Measurements from ENCODE around the gene MCTP2.

The MCTP2 gene

DNA sequence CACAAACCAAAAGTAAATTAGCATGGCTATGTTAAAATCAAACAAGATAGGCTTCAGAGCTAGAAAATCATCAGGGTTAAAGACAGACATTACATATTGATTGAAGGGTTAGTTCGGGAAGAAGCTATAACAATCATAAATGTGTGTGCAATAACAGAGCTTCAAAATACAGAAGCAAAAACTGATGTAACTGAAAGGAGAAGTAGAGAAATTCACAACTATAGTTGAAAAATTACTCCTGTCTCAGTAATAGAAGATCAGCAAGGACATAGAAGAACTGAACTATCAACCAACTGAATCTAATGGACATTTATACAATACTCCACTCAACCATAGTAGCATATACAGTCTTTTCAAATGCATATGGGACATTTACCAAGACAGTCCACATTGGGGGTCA, 59.4 kb downstream of the MCTP2 start:
- TF ChIP-seq YY1 (IDR thresholded peaks at IDR 0.05; ENCODE audit: insufficient read depth, insufficient read length), result no peak
- no peak for TF ChIP-seq ZNF274 (IDR thresholded peaks at IDR 0.05; ENCODE audit: low read depth, low read length)
- TF ChIP-seq SUZ12 (IDR thresholded peaks at IDR 0.05; ENCODE audit: extremely low read depth, insufficient read depth, insufficient read length), result no peak
- H3K9me3 ChIP-seq (ENCODE audit: insufficient read depth, low read length), result 0 out of 2 replicates have a peak, but pooled peaks cover 4% of the 10 kb centered on the region
- H3K27me3 ChIP-seq (ENCODE audit: insufficient read depth, insufficient read length), result no peaks in the 10 kb centered on the region
- H3K36me3 ChIP-seq (ENCODE audit: insufficient read depth, insufficient read length, low read length), result no peaks in the 10 kb centered on the region
- DNase-seq (ENCODE audit: low read depth, low spot score), result no peak
- no peak overlapping the region for H3K4me3 ChIP-seq (ENCODE audit: insufficient read length, low read depth)
- no peaks in the 10 kb centered on the region for H3K4me1 ChIP-seq (ENCODE audit: insufficient read depth, insufficient read length)
- no peak overlapping the region for H3K9ac ChIP-seq (ENCODE audit: insufficient read length, low read depth)

DNA sequence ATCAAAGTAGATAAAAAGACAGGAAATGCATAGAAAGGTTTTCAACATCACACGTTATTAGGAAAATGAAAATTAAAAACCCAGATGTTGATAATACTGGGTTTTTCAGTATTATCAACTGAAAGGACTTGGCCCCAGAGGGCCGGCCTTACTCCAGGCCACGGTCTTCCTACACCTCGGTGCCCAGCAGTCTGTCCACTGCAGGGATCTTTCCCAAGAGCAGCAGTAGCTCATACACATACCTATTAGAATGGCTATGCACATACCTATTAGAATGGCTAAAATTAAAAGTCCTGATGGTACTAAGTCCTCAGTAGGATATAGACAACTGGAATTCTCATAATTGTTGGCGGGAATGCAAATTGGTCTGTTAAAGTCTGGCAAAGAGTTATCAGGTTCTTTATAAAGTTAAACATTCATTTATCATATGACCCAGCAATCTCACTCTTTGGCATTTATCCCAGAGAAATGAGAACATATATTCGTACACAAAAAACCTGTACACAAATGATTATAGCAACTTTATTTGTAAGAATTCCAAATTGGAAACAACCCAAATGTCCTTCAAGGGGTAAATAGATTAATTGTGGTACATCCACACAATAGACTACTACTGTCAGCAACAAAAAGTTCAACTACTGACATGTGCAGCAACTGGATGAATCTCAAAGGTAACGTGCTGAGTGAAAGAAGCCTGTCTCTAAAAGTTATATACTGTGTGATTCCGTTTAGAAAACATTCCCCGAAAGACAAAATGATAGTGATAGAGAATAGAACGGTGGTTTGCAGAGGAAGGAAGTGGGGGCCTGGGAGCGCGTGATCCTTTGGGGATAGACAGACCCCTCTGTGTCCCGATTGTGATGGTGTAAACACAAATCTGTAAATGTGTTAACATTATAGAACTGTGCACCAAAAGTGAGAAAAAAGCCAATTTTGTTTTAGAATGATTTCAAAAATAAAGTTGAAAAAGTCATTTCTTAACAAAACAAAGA, 62.3 kb downstream of the MCTP2 start:
- TF ChIP-seq SUZ12 (IDR thresholded peaks at IDR 0.05; ENCODE audit: extremely low read depth, insufficient read depth, insufficient read length) (no peak), ZNF274 (IDR thresholded peaks at IDR 0.05; ENCODE audit: low read depth, low read length) (no peak), YY1 (IDR thresholded peaks at IDR 0.05; ENCODE audit: insufficient read depth, insufficient read length) (no peak)
- H3K9ac ChIP-seq (ENCODE audit: insufficient read length, low read depth), result no peak overlapping the region
- H3K36me3 ChIP-seq (ENCODE audit: insufficient read depth, insufficient read length, low read length), result no peaks in the 10 kb centered on the region
- H3K4me1 ChIP-seq (ENCODE audit: insufficient read depth, insufficient read length), result no peaks in the 10 kb centered on the region
- 0 out of 2 replicates have a peak, but pooled peaks cover 4% of the 10 kb centered on the region for H3K9me3 ChIP-seq (ENCODE audit: insufficient read depth, low read length)
- H3K4me3 ChIP-seq (ENCODE audit: insufficient read length, low read depth), result no peak overlapping the region
- no peak for DNase-seq (ENCODE audit: low read depth, low spot score)
- H3K27me3 ChIP-seq (ENCODE audit: insufficient read depth, insufficient read length), result no peaks in the 10 kb centered on the region

DNA sequence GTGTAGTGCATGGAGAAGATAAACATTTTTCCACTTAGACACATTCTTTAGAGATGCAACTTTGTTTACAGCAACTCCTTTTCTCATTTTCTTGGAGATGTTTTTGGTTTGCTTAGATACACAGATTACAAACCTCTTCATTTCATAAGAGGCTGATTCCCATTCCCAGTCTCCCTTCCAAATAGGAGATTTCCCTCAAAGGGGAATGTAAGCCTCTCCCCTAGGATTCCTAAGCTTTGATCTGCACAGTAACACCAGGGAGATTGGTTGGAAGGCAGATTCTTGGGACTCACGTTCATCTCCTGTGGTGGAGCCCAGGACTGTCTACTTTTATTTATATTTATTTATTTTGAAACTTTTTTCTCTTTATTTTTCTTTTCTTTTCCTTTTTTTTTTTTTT, 63.2 kb downstream of the MCTP2 start:
- Histone ChIP-seq H3K9ac (ENCODE audit: insufficient read length, low read depth) (no peak overlapping the region), H3K9me3 (ENCODE audit: insufficient read depth, low read length) (no peaks in the 10 kb centered on the region), H3K36me3 (ENCODE audit: insufficient read depth, insufficient read length, low read length) (no peaks in the 10 kb centered on the region), H3K27me3 (ENCODE audit: insufficient read depth, insufficient read length) (no peaks in the 10 kb centered on the region), H3K4me1 (ENCODE audit: insufficient read depth, insufficient read length) (no peaks in the 10 kb centered on the region), H3K4me3 (ENCODE audit: insufficient read length, low read depth) (no peak overlapping the region)
- TF ChIP-seq YY1 (IDR thresholded peaks at IDR 0.05; ENCODE audit: insufficient read depth, insufficient read length) (no peak), ZNF274 (IDR thresholded peaks at IDR 0.05; ENCODE audit: low read depth, low read length) (no peak), SUZ12 (IDR thresholded peaks at IDR 0.05; ENCODE audit: extremely low read depth, insufficient read depth, insufficient read length) (no peak)
- DNase-seq (ENCODE audit: low read depth, low spot score), result no peak

DNA sequence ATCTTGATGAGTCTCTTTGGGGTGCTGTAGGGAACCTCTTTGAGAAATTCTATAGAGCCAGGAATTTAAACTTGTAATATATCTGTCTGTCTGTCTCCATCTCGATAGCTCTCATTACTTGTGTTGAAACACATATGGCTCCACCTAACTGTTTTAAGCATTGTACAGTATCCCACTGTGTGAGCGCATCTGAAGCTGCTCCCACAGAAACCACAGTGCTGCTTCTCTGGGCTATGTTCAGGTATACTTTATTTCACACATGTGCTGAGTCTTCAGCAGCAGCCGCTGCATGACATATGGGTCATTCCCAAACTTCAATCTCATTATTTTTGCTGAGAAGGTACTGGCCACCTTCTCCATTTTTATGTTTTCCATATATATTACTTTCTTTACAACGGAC, 63.9 kb downstream of the MCTP2 start:
- H3K4me1 ChIP-seq (ENCODE audit: insufficient read depth, insufficient read length), result no peaks in the 10 kb centered on the region
- no peak overlapping the region for H3K9ac ChIP-seq (ENCODE audit: insufficient read length, low read depth)
- no peaks in the 10 kb centered on the region for H3K27me3 ChIP-seq (ENCODE audit: insufficient read depth, insufficient read length)
- H3K36me3 ChIP-seq (ENCODE audit: insufficient read depth, insufficient read length, low read length), result no peaks in the 10 kb centered on the region
- H3K4me3 ChIP-seq (ENCODE audit: insufficient read length, low read depth), result no peak overlapping the region
- no peak for DNase-seq (ENCODE audit: low read depth, low spot score)
- TF ChIP-seq ZNF274 (IDR thresholded peaks at IDR 0.05; ENCODE audit: low read depth, low read length) (no peak), SUZ12 (IDR thresholded peaks at IDR 0.05; ENCODE audit: extremely low read depth, insufficient read depth, insufficient read length) (no peak), YY1 (IDR thresholded peaks at IDR 0.05; ENCODE audit: insufficient read depth, insufficient read length) (no peak)
- H3K9me3 ChIP-seq (ENCODE audit: insufficient read depth, low read length), result no peaks in the 10 kb centered on the region

DNA sequence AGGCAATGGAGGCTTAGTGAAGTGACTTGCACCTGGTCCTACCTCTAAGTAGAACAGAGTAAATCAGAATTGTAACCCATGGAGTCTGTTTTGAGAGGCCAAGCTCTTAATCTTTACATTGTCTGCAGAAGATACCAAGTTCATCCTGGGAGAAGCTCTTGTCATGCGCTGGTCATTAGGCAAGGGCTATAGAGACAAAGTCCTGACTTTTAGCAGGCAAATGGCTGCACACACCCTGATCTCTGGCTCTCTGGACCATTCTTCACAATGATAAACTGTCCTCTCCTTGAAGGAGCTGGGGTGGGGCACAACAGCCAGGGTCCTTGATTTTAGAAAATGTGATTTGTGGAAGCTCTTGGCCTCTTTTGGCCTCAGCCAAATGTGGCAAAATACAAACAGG, 65.4 kb downstream of the MCTP2 start:
- Histone ChIP-seq H3K27me3 (ENCODE audit: insufficient read depth, insufficient read length) (no peaks in the 10 kb centered on the region), H3K9me3 (ENCODE audit: insufficient read depth, low read length) (no peaks in the 10 kb centered on the region), H3K4me3 (ENCODE audit: insufficient read length, low read depth) (no peak overlapping the region), H3K4me1 (ENCODE audit: insufficient read depth, insufficient read length) (no peaks in the 10 kb centered on the region), H3K9ac (ENCODE audit: insufficient read length, low read depth) (no peak overlapping the region), H3K36me3 (ENCODE audit: insufficient read depth, insufficient read length, low read length) (no peaks in the 10 kb centered on the region)
- DNase-seq (ENCODE audit: low read depth, low spot score), result no peak
- TF ChIP-seq SUZ12 (IDR thresholded peaks at IDR 0.05; ENCODE audit: extremely low read depth, insufficient read depth, insufficient read length), result no peak
- TF ChIP-seq ZNF274 (IDR thresholded peaks at IDR 0.05; ENCODE audit: low read depth, low read length), result no peak
- no peak for TF ChIP-seq YY1 (IDR thresholded peaks at IDR 0.05; ENCODE audit: insufficient read depth, insufficient read length)

DNA sequence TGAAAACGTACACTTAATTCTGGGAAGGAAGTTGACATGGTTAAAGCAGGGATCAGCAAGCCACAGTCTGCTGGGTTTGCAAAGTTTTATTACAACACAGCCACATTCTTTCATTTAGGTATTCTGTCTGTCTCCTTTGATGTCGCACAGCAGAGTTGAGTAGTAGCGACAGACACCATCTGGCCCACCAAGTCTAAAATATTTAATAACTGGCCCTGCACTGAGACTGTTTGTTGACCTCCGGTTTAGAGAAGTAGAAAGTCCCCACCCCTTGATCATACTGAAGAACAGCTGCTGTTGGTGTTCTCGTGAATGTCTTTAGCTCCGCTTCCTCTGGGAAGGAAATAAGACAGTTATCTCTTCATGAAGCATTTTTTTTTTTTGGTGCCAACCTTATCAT, 66.2 kb downstream of the MCTP2 start:
- TF ChIP-seq YY1 (IDR thresholded peaks at IDR 0.05; ENCODE audit: insufficient read depth, insufficient read length), result no peak
- no peak for TF ChIP-seq SUZ12 (IDR thresholded peaks at IDR 0.05; ENCODE audit: extremely low read depth, insufficient read depth, insufficient read length)
- no peak for TF ChIP-seq ZNF274 (IDR thresholded peaks at IDR 0.05; ENCODE audit: low read depth, low read length)
- no peak overlapping the region for H3K4me3 ChIP-seq (ENCODE audit: insufficient read length, low read depth)
- DNase-seq (ENCODE audit: low read depth, low spot score), result no peak
- no peaks in the 10 kb centered on the region for H3K4me1 ChIP-seq (ENCODE audit: insufficient read depth, insufficient read length)
- no peak overlapping the region for H3K9ac ChIP-seq (ENCODE audit: insufficient read length, low read depth)
- H3K27me3 ChIP-seq (ENCODE audit: insufficient read depth, insufficient read length), result no peaks in the 10 kb centered on the region
- H3K36me3 ChIP-seq (ENCODE audit: insufficient read depth, insufficient read length, low read length), result no peaks in the 10 kb centered on the region
- H3K9me3 ChIP-seq (ENCODE audit: insufficient read depth, low read length), result no peaks in the 10 kb centered on the region

DNA sequence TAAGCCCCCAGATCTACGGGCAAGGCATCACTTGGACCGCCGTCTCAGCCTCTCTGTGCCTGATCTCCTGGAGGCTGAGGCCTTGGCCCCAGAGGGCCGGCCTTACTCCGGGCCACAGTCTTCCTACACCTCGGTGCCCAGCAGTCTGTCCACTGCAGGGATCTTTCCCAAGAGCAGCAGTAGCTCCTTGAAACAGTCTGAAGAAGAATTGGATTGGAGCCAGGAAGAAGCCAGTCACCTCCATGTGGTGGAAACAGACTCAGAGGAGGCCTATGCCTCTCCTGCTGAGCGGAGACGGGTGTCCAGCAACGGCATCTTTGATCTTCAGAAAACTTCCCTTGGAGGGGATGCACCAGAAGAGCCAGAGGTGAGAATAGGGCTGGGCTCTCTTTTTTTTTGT, 67.0 kb downstream of the MCTP2 start:
- Histone ChIP-seq H3K9me3 (ENCODE audit: insufficient read depth, low read length) (no peaks in the 10 kb centered on the region), H3K4me3 (ENCODE audit: insufficient read length, low read depth) (no peak overlapping the region), H3K4me1 (ENCODE audit: insufficient read depth, insufficient read length) (no peaks in the 10 kb centered on the region), H3K27me3 (ENCODE audit: insufficient read depth, insufficient read length) (no peaks in the 10 kb centered on the region), H3K9ac (ENCODE audit: insufficient read length, low read depth) (no peak overlapping the region), H3K36me3 (ENCODE audit: insufficient read depth, insufficient read length, low read length) (no peaks in the 10 kb centered on the region)
- no peak for DNase-seq (ENCODE audit: low read depth, low spot score)
- TF ChIP-seq SUZ12 (IDR thresholded peaks at IDR 0.05; ENCODE audit: extremely low read depth, insufficient read depth, insufficient read length) (no peak), YY1 (IDR thresholded peaks at IDR 0.05; ENCODE audit: insufficient read depth, insufficient read length) (no peak), ZNF274 (IDR thresholded peaks at IDR 0.05; ENCODE audit: low read depth, low read length) (no peak)
